Smooth muscle cell (in vitro differentiated cells): Measurements from ENCODE around the gene CDK10. TPM values are rescaled to one million over a fixed set of nuclear protein-coding genes. Genes with fewer than 3 reads are reported as not detected.

Source experiments
- DNase-seq: peaks from one replicate; lab custom pipeline; 2025; ENCODE audit not compliant: unreplicated experiment; lab: John Stamatoyannopoulos, UW
- H2AFZ ChIP-seq: fragments of 200-600 bp; sonication (generic); 2 replicates; pipeline ENCODE4 v1.6.0; 2016; ENCODE audit warnings: antibody characterized with exemption, low read depth, mild to moderate bottlenecking
- H3F3A ChIP-seq: fragments of 200-600 bp; sonication (generic); 2 replicates; pipeline ENCODE4 v1.6.0; 2017; ENCODE audit warnings: antibody characterized with exemption, low read depth
- H3K27ac ChIP-seq: fragments of 200-600 bp; sonication (generic); 2 replicates; pipeline ENCODE4 v1.5.1; 2016; ENCODE audit warnings: low read depth, mild to moderate bottlenecking
- H3K27me3 ChIP-seq: fragments of 200-600 bp; sonication (generic); 2 replicates; pipeline ENCODE4 v1.6.1; 2016; ENCODE audit warnings: low read depth, mild to moderate bottlenecking
- H3K36me3 ChIP-seq: fragments of 200-600 bp; sonication (generic); 2 replicates; pipeline ENCODE4 v1.5.1; 2016; ENCODE audit warnings: low read depth
- H3K4me1 ChIP-seq: fragments of 200-600 bp; sonication (generic); 2 replicates; pipeline ENCODE4 v1.5.1; 2016; ENCODE audit warnings: low read depth
- H3K4me2 ChIP-seq: fragments of 200-600 bp; sonication (generic); 2 replicates; pipeline ENCODE4 v1.6.0; 2016; ENCODE audit warnings: mild to moderate bottlenecking
- H3K4me3 ChIP-seq: fragments of 200-600 bp; sonication (generic); 2 replicates; pipeline ENCODE4 v1.5.1; 2016; ENCODE audit warnings: mild to moderate bottlenecking
- H3K79me2 ChIP-seq: fragments of 200-600 bp; sonication (generic); 2 replicates; pipeline ENCODE4 v1.6.0; 2016; ENCODE audit warnings: low read depth, mild to moderate bottlenecking
- H3K9ac ChIP-seq: fragments of 200-600 bp; sonication (generic); 2 replicates; pipeline ENCODE4 v1.6.0; 2016; ENCODE audit warnings: low read depth
- H3K9me3 ChIP-seq: fragments of 200-600 bp; sonication (generic); replicated peaks from 2 replicates; pipeline ENCODE4 v1.5.1; 2016; ENCODE audit warnings: low read depth
- H4K20me1 ChIP-seq: fragments of 200-600 bp; sonication (generic); 2 replicates; pipeline ENCODE4 v1.6.0; 2016; ENCODE audit warnings: low read depth
- CTCF ChIP-seq: fragments of 200-600 bp; sonication (generic); IDR thresholded peaks from 2 replicates; pipeline ENCODE4 v1.5.1; 2017; ENCODE audit warnings: borderline replicate concordance, mild to moderate bottlenecking, antibody characterized with exemption; ENCODE audit not compliant: insufficient read depth, poor library complexity, severe bottlenecking
- WGBS: methylation state at CpG from one replicate; pipeline ENCODE4 v1.1.7; 2016; ENCODE audit warnings: low lambda C conversion rate; 5-methylcytosine and 5-hydroxymethylcytosine counted together
- polyA plus RNA-seq: library from polyadenylated mRNA; unstranded; fragments of >200 nt; fragmentation: Nextera tagmentation; extraction: Ambion mirVana; gene quantifications from 2 replicates; pipeline ENCODE4 v1.2.1, GENCODE V29; 2016
- total RNA-seq: library from RNA; depleted of rRNA; stranded (reverse); fragments of >200 nt; gene quantifications from 2 replicates; pipeline ENCODE4 v1.2.3, GENCODE V29; 2014

Gene CDK10
- total RNA-seq (22.2 and 24.4 TPM in 2 replicates), polyA plus RNA-seq (77.0 and 84.9 TPM in 2 replicates)

GRCh38 chr16:89686520-89687091 lies at the start of gene CDK10:
Gene CDK10 (plus strand): TSS chr16:89686689. CDS start chr16:89686711, 22 bp downstream.
- Histone ChIP-seq H4K20me1 (no peaks in the 10 kb centered on the region), H2AFZ (peak within 1 kb of the TSS; percentile 96), H3K27ac (peak within 1 kb of the TSS; percentile 78), H3K9me3 (no peaks in the 10 kb centered on the region), H3K4me2 (peak within 1 kb of the TSS; percentile 98), H3K9ac (peak within 1 kb of the TSS; percentile 71), H3K36me3 (no peaks in the 10 kb centered on the region), H3K27me3 (no peaks in the 10 kb centered on the region), H3F3A (no peaks in the 10 kb centered on the region), H3K79me2 (peaks cover 19% of the 10 kb centered on the region), H3K4me1 (peaks cover 8% of the 10 kb centered on the region), H3K4me3 (peak within 1 kb of the TSS; percentile 92)
- DNase-seq, result peak; percentile 87
- 3% methylated on average over 59 of the region's 67 CpGs for WGBS
- no peak for TF ChIP-seq CTCF

- Histone ChIP-seq H3K36me3 (no peaks in the 10 kb centered on the region), H3K79me2 (no peaks in the 10 kb centered on the region), H3K9me3 (no peaks in the 10 kb centered on the region), H3K9ac (no peak overlapping the region), H4K20me1 (no peaks in the 10 kb centered on the region), H3K4me3 (no peak overlapping the region), H3K4me2 (no peak overlapping the region), H3F3A (no peaks in the 10 kb centered on the region), H3K4me1 (no peaks in the 10 kb centered on the region), H2AFZ (no peak overlapping the region), H3K27me3 (peaks cover under 1% of the 10 kb centered on the region), H3K27ac (no peak overlapping the region)
- no peak for DNase-seq
- TF ChIP-seq CTCF, result no peak
- 87% methylated on average over 10 of the region's 10 CpGs for WGBS
These were observed 49.1 kb upstream of the CDK10 start for GRCh38 chr16:89637379-89637778.

GRCh38 chr16:89638455-89638854 lies 48.0 kb upstream of the CDK10 start:
- H3K27me3 ChIP-seq, result no peaks in the 10 kb centered on the region
- no peaks in the 10 kb centered on the region for H3K4me1 ChIP-seq
- H3K79me2 ChIP-seq, result no peaks in the 10 kb centered on the region
- no peak overlapping the region for H3K4me2 ChIP-seq
- H2AFZ ChIP-seq, result no peak overlapping the region
- no peak for TF ChIP-seq CTCF
- no peaks in the 10 kb centered on the region for H4K20me1 ChIP-seq
- no peak overlapping the region for H3K27ac ChIP-seq
- H3K36me3 ChIP-seq, result no peaks in the 10 kb centered on the region
- no peak overlapping the region for H3K9ac ChIP-seq
- 77% methylated on average over 5 of the region's 10 CpGs for WGBS
- H3K9me3 ChIP-seq, result no peaks in the 10 kb centered on the region
- H3F3A ChIP-seq, result no peaks in the 10 kb centered on the region
- DNase-seq, result no peak
- H3K4me3 ChIP-seq, result no peak overlapping the region

- no peak for DNase-seq
- Histone ChIP-seq H3K9ac (no peak overlapping the region), H3K36me3 (no peaks in the 10 kb centered on the region), H3K27me3 (no peaks in the 10 kb centered on the region), H3K4me2 (no peak overlapping the region), H3K9me3 (no peaks in the 10 kb centered on the region), H2AFZ (no peak overlapping the region), H3K79me2 (no peaks in the 10 kb centered on the region), H3F3A (no peaks in the 10 kb centered on the region), H3K4me3 (no peak overlapping the region), H3K27ac (no peak overlapping the region), H4K20me1 (no peaks in the 10 kb centered on the region), H3K4me1 (no peaks in the 10 kb centered on the region)
- TF ChIP-seq CTCF, result no peak
- 93% methylated on average over 5 of the region's 6 CpGs for WGBS
These were observed 47.1 kb upstream of the CDK10 start for GRCh38 chr16:89639385-89639784.
